ENCODE results near the gene WDR76. TPM values are rescaled to one million over a fixed set of nuclear protein-coding genes. Genes with fewer than 3 reads are reported as not detected.
"Not testable (repeated sequence)": the region's sequence is repeated elsewhere in the genome, so short reads cannot be mapped to it uniquely, and the experiment has no call there.

WDR76 gene
- total RNA-seq, 2 donors from 2014 or later: 2.7 to 4.9 TPM

DNA sequence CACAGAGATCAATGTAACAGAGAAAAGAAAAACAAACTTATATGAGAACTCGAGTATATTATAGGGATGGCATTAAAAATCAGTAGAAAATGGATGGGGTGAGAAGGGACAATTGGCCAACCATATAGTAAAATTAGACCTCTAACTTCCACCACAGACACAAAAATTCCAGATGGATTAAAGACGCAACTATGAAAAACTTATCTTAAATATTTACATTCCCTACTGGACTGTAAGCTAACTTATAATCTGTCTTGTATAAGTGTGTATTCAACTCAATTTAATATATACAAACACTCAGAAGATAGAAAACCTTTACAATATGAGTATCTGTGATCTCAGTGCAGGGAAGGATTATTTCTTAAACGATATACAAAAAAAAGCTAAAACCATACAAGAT, 5.3 kb upstream of the WDR76 start:
- TF ChIP-seq POLR2AphosphoS5 (IDR thresholded peaks at IDR 0.05): no peak
- TF ChIP-seq POLR2A (IDR thresholded peaks at IDR 0.05): no peak
- TF ChIP-seq, protein P1, sequence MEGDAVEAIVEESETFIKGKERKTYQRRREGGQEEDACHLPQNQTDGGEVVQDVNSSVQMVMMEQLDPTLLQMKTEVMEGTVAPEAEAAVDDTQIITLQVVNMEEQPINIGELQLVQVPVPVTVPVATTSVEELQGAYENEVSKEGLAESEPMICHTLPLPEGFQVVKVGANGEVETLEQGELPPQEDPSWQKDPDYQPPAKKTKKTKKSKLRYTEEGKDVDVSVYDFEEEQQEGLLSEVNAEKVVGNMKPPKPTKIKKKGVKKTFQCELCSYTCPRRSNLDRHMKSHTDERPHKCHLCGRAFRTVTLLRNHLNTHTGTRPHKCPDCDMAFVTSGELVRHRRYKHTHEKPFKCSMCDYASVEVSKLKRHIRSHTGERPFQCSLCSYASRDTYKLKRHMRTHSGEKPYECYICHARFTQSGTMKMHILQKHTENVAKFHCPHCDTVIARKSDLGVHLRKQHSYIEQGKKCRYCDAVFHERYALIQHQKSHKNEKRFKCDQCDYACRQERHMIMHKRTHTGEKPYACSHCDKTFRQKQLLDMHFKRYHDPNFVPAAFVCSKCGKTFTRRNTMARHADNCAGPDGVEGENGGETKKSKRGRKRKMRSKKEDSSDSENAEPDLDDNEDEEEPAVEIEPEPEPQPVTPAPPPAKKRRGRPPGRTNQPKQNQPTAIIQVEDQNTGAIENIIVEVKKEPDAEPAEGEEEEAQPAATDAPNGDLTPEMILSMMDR (IDR thresholded peaks at IDR 0.05): no peak
- intact Hi-C loops (cut with DNase I): no loop called here
- H3K9me3 ChIP-seq: no peaks in the 10 kb centered on the region
- H3K4me3 ChIP-seq: no peak overlapping the region
- no peak overlapping the region for H3K27ac ChIP-seq
- 63% methylated on average over 3 of the region's 3 CpGs for WGBS
- H3K4me1 ChIP-seq (replicated peaks): peaks cover 7% of the 10 kb centered on the region
- no peaks in the 10 kb centered on the region for H3K27me3 ChIP-seq (replicated peaks; ENCODE audit: insufficient read depth)
- no peaks in the 10 kb centered on the region for H3K36me3 ChIP-seq
- DNase-seq (ENCODE audit: low spot score): no peak

DNA sequence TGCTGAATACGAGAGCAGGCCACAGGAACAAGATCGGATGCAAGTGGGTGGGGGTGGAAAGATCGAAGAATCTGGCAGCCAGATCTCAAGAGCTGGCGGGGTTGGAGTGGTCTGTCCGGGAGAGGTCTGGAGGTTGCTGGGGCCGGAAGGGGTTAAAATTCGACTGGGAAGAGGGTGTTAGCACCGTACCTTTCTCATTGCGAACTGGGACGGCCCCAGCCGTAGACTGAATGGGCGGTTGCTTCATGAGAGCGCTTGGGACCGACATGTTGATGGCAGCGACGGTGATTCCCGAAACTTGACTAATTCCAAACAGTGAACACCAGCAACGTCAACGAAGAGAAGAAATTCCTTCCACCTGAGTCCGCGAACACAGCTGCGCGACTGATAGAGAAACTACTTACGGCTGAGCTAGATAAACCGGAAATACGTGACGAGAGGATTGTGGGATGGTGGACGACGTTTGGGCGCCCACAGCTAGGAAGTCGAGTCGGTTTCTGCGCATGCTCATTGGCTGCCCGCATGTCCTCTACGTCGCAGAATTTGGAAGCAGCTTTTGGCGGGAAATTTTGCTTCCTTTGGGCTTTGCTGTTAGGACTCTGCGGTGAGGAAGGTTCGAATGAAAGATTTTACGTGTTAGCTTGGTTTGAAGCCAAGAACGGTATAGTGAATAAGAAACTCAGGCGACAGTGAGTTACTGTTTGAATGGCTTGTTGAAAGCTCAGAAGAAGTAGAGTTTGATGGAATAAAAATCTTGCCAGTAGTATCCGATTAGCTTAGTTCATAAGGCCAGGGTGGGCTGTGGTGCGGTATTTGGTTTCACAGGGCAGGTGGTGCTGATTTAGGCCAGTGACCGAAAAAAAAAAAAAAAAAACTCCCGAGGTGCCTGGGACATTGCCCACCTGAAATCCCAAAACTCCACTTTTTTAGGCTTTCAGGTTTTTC, 2.2 kb upstream of the WDR76 start, which contains the start of gene MFAP1:
TSS of gene MFAP1 (minus strand) at position 389 of the 945 bp plus-strand sequence. CDS start at position 268, 121 bp downstream.
- Histone ChIP-seq H3K27ac (peak within 1 kb of the TSS; percentile 90 to 91), H3K9me3 (no peaks in the 10 kb centered on the region), H3K4me3 (peak within 1 kb of the TSS; percentile 75 to 76), H3K4me1 (replicated peaks) (peaks cover 7% of the 10 kb centered on the region), H3K36me3 (no peaks in the 10 kb centered on the region), H3K27me3 (replicated peaks; ENCODE audit: insufficient read depth) (no peaks in the 10 kb centered on the region)
- DNase-seq (ENCODE audit: low spot score): peak; percentile 98
- TF ChIP-seq POLR2A (IDR thresholded peaks at IDR 0.05) (peak; percentile 80), POLR2AphosphoS5 (IDR thresholded peaks at IDR 0.05) (peak; percentile 100)
- TF ChIP-seq, protein P1 (IDR thresholded peaks at IDR 0.05): peak in 1 of 4 experiments; percentile 17
- intact Hi-C loops (cut with DNase I): no loop called here
- WGBS: 7% methylated on average over 46 of the region's 46 CpGs

DNA sequence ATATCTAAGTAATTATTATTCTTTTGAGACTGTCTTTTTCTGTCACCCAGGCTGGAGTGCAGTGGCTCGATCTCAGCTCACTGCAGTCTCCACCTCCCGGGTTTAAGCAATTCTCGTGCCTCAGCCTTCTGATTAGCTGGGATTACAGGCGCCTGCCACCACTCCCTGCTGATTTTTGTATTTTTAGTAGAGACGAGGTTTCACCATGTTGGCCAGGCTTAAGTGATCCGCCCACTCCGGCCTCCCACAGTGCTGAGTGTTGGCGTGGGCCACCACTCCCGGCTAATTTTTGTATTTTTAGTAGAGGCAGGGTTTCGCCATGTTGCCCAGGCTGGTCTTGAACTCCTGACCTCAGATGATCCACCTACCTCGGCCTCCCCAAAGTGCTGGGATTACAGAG, 1.5 kb upstream of the WDR76 start:
- H3K4me1 ChIP-seq (replicated peaks); H3K27ac ChIP-seq; H3K36me3 ChIP-seq; DNase-seq (ENCODE audit: low spot score); H3K9me3 ChIP-seq; intact Hi-C loops (cut with DNase I); H3K27me3 ChIP-seq (replicated peaks; ENCODE audit: insufficient read depth); H3K4me3 ChIP-seq: not testable (repeated sequence)
- 94% methylated on average over 11 of the region's 11 CpGs for WGBS

DNA sequence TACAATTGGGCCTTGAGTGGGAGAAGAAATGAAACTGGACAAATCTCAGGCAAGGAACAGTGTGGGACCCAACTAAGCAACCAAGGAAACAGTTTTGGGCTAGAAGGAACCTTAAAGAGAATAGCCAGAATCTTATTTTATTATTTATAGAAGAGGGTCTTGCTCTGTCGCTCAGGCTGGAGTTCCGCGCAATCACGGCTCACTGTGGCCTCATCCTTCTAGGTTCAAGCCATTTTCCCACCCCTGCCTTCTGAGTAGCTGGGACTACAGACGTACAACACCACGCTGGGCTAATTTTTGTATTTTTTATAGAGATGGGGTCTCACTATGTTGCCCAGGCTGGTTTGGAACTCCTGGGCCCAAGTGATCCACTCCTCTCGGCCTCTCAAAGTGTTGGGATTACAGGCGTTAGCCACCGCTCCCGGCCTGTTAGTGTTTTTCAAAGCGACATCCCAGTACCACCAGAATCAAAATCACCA, 734 bp upstream of the WDR76 start:
- no peaks in the 10 kb centered on the region for H3K9me3 ChIP-seq
- H3K27me3 ChIP-seq (replicated peaks; ENCODE audit: insufficient read depth): no peaks in the 10 kb centered on the region
- H3K4me3 ChIP-seq: peak overlapping the region; percentile 31 to 43
- TF ChIP-seq POLR2AphosphoS5 (IDR thresholded peaks at IDR 0.05) (no peak), POLR2A (IDR thresholded peaks at IDR 0.05) (no peak)
- TF ChIP-seq, protein P1 (IDR thresholded peaks at IDR 0.05): no peak
- WGBS: 97% methylated on average over 11 of the region's 11 CpGs
- no peak for DNase-seq (ENCODE audit: low spot score)
- H3K27ac ChIP-seq: peak overlapping the region; percentile 74 to 77
- peaks cover 7% of the 10 kb centered on the region for H3K4me1 ChIP-seq (replicated peaks)
- intact Hi-C loops (cut with DNase I): no loop called here
- H3K36me3 ChIP-seq: no peaks in the 10 kb centered on the region

DNA sequence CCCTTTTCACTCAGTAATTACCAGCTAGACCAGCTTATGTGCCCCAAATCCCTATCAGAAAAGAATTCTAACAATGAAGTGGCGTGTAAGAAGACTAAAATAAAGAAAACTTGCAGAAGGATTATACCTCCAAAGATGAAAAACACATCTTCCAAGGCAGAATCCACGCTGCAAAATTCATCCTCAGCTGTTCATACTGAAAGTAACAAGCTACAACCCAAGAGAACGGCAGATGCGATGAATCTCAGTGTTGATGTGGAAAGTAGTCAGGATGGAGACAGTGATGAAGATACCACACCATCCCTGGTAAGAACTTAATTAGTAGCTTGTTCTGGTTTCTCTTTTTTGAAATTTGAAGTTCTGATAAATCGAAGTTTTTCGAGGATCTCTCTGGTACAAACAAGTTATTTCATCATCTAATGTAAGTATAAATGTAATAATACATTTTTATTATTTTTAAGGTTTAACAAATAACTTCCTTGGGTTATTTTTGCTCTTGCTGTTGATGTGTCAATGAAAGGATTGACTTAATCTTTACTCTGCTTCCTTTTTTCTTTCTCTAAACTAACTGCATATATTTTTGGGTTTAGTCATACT, 1.4 kb downstream of the WDR76 start:
- Histone ChIP-seq H3K27ac (no peak overlapping the region), H3K4me3 (no peak overlapping the region)
- WGBS: 52% methylated on average over 6 of the region's 6 CpGs

DNA sequence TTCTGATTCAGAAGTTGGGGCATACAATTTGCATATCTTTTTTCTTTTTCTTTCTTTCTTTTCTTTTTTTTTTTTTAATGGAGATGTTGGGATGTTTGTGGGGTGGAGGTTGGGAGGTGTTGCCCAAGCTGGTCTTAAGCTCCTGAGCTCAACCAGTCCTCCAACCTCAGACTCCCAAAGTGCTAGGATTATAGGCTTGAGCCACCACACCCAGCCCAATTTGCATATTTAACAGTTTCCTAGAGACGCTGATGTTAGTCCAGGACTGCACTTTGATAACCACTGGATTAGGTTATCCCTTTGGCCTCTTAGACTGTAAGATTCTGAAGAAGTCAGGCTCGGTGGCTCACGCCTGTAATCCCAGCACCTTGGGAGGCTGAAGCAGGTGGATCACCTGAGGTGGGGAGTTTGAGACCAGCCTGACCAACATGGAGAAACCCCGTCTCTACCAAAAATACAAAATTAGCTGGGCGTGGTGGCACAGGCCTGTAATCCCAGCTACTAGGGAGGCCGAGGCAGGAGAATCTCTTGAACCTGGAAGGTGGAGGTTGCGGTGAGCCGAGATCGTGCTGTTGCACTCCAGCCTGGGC, 3.2 kb downstream of the WDR76 start:
- H3K27me3 ChIP-seq (replicated peaks; ENCODE audit: insufficient read depth); H3K36me3 ChIP-seq; H3K4me1 ChIP-seq (replicated peaks); DNase-seq (ENCODE audit: low spot score); H3K4me3 ChIP-seq; intact Hi-C loops (cut with DNase I); H3K27ac ChIP-seq; H3K9me3 ChIP-seq: not testable (repeated sequence)
- WGBS: 93% methylated on average over 9 of the region's 9 CpGs

More for the DNA sequence above, 1.4 kb downstream of the WDR76 start:
- intact Hi-C loops (cut with DNase I): no loop called here
- DNase-seq (ENCODE audit: low spot score): no peak
- Histone ChIP-seq H3K9me3 (no peaks in the 10 kb centered on the region), H3K36me3 (no peaks in the 10 kb centered on the region), H3K4me1 (replicated peaks) (peaks cover 6% of the 10 kb centered on the region), H3K27me3 (replicated peaks; ENCODE audit: insufficient read depth) (no peaks in the 10 kb centered on the region)
- TF ChIP-seq POLR2A (IDR thresholded peaks at IDR 0.05): no peak
- TF ChIP-seq, protein P1 (IDR thresholded peaks at IDR 0.05): no peak
- no peak for TF ChIP-seq POLR2AphosphoS5 (IDR thresholded peaks at IDR 0.05)

DNA sequence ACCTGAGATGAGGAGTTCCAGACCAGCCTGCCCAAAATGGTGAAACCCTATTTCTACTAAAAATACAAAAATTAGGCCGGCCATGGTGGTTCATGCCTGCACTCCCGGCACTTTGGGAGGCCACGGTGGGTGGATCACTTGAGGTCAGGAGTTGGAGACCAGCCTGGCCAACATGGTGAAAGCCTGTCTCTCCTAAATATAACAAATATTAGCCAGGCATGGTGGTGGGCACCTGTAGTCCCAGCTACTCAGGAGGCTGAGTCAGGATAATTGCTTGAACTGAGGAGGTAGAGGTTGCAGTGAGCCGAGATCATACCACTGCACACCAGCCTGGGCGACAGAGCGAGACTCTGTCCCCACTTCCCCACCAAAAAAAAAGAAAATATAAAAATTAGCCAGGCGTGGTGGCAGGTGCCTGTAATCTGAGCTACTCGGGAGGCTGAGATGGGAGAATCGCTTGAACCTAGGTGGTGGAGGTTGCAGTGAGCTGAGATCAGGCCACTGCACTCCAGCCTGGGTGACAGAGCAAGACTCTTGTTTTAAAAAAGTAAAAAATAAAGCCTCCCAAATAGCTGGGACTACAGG, 4.0 kb downstream of the WDR76 start:
- H3K36me3 ChIP-seq; intact Hi-C loops (cut with DNase I); H3K4me3 ChIP-seq; H3K27me3 ChIP-seq (replicated peaks; ENCODE audit: insufficient read depth); H3K27ac ChIP-seq; DNase-seq (ENCODE audit: low spot score); H3K9me3 ChIP-seq; H3K4me1 ChIP-seq (replicated peaks): not testable (repeated sequence)
- WGBS: 93% methylated on average over 9 of the region's 9 CpGs

Data from prostate gland (tissue), 2 donors.